GM21360 (cell line): ENCODE data around the gene ARID1B.

Experiments used
- ATAC-seq: cut with Tn5 transposase; IDR thresholded peaks from one replicate; pipeline ENCODE4 v1.9.1; 2021; ENCODE audit warnings: mild to moderate bottlenecking, moderate library complexity; ENCODE audit not compliant: unreplicated experiment

ARID1B gene

DNA sequence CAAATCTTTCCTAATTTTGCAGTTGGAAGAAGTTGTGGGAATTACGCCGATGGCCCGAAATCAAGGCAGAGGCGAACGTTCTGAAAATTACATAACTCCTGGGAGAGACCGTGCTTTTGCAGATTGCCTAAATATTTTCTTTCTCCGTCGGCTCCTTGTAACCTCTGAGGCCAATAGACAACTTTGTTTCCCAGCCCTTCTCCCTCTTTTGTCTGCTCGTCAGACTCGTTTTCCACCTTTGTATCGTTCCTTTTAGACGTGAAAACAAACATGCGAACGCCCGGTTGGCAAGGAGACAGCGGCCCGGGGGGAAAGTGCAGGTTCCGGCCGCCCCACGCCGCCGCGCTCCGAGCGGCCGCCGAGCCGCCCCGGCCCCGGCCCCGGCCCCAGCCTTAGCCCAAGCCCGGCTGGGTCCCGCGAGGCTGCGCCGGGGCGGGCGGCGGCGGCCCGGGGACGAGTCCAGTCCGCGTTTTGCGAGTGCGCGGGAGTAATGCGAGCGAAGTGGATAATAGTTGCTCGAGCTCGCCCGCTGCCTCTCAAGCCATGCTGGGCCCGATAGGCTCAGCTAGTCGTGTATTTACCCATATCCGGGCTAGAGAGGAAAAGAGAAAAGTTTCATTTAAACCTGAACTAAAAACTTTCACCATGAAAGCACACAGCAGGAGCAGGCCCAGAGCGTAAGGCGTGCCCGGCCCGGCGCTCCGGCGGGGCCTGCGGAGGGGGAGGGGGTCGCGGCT lies at the start of gene ARID1B:
Gene ARID1B, plus strand, starts transcription at position 539 of the 737 bp plus-strand sequence. CDS start 303 bp downstream, outside the sequence.
- ATAC-seq, result peak; percentile 37

DNA sequence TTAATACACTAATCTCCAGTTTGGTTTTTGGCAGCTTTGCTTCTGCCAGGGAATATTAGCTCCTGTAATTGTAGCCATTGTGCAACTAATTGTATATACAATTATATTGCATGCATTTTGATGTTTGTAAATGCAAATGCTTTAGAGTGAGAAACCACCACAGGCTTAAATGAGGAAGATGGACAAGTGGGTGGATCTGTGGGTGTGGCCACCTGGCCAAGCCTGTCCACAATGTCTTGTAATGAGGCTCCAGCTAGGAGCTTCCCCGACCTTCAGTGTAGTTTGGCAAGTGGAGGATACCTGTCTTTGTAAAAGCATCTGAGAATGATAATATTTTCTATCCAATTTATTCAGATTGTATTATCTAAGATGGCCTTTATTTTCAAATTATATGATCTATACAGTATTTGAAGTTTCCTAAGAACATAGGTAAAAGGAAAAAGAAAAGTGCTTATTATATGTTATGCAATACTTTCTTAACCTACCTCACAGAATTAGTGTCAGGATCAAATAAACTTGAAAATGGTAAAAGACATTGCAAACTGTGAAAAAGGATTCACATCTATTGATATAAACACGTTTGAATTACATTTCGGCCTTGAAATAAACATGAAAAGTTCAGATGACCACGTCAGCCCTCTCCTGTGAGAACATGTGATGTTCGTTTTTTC lies 49.3 kb upstream of the ARID1B start:
- ATAC-seq, result no peak

DNA sequence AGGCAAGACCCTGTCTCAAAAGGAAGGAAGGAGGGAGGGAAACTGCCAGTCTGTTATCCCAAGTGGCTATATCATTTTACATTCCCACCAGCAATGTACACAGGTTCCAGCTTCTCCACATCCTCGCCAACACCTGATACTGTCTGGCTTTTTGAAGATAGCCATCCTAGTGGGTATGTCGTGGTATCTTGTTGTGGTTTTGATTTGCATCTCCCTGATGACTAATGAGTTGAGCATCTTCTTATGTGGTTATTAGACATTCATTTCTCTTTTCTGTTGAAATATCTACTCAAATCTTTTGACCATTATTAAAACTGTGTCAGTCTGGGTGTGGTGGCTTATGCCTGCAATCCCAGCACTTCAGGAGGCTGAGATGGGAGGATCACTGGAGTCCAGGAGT lies 47.9 kb upstream of the ARID1B start:
- ATAC-seq, result peak; percentile 74

DNA sequence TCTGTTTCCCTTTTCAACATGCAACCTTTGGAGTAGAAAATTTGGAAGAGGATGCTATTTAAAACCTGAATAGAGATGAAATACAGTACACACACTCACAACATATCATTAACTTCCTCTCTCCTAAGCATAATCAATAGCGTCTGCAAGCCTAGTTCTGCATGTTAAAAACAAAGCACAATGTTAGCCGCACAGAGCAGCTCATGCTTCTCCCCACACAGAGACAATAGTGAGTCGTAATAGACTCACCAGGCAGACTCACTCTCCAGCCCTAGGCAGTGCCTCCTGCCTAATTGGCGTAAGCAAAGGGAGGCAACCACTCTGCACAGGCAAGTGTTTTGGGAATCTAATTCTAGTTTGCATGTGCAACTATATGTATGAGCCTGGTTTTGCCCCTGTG lies 45.8 kb upstream of the ARID1B start:
- no peak for ATAC-seq

DNA sequence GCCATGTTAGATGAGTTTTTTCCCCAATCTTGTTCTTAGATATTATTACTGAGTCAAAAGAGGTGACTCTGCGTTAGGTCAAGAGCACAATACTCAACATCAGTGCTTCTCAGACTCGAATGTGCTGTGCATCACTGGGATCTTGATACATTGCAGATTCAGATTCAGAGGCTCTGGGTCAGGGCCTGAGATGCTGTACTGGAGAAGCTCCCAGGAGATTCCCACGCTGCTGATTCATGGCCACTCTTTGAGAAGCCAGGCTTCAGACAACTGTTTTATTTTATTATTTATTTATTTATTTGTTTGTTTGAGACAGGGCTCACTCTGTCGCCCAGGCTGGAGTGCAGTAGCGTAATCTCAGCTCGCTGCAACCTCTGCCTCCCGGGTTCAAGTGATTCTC lies 41.4 kb upstream of the ARID1B start:
- no peak for ATAC-seq

DNA sequence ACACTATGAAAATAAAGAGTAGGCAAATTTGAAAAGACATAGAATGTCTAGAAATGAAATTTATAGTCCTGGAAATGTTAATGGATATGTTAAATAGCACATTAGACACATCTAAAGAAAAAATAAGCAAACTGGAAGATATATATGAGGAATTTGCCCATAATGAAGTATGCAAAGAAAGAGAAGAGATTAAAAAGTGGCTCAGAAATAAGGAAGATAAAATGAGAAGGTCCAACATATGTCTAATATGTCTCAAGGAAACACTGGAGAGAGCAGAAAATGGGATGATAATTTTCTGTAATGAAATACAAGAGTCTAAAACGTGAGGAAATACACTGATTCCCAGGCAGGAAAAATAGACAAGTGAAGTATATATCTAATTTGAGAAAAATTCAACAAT lies 36.6 kb upstream of the ARID1B start:
- ATAC-seq, result no peak

DNA sequence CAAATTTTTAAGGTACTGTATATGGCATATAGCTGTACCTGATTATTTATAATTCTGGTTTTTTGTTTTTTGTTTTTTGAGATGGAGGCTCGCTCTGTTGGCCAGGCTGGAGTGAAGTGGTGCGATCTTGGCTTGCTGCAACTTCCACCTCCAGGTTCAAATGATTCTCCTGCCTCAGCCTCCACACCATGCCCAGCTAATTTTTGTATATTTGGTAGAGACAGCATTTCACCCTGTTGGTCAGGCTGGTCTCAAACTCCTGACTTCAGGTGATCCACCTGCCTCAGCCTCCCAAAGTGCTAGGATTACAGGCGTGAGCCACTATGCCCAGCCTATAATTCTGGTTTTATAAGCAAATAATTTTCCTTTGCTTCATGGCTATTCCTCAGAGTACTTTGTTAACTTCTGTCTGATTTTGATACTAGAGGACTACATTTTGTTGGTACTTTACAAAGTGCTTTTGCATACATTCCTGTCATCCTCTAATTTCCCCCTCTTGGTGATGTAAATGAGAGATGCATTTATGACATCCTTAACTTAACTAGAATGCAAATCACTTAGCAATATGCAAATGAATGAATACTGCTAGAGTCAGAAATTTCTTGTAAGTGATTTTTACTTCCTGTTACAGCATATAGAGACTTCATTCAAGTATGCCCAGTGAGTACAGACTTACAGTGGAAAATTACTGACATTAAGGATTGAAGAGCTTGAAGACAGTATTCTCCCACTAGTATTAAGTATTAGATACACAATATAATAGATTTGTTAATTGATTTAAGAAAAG lies 35.7 kb upstream of the ARID1B start:
- ATAC-seq, result no peak

DNA sequence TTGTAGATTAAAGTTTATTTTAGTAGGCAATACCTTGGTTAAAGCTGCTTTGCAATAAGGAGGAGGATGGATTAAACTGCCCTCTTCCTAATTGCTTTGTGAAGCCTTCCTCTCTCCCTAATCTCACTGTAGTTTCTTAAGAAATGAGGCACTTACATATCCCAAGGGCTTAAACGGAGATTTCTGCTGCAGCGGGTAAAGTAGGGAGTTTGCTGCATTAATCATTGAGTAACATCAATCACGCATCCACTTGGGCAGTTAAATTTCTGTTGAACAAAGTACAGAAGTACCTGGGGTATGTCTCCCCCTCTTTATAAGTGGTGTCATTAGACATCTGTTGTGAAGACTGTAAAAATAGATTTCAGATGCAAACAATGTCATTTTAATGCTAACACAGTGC lies 29.5 kb upstream of the ARID1B start:
- no peak for ATAC-seq

DNA sequence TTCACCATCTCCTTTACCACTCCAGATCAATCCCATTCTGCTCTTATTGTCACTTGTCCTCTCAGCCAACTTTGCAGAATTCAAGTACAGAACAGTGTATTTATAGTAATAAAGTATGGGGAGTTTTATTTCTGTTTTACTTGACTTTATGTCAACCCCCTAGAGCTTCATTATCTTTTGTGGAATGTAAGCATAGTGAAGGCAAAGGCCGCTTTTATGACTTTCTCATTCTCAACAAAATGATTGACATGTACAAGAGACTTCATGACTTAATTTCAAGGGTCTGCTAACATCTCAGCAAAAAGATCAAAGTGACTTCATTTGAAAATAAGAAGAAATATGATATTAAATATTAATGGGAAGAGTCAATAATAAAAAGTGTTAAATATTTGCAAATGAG lies 28.7 kb upstream of the ARID1B start:
- no peak for ATAC-seq

DNA sequence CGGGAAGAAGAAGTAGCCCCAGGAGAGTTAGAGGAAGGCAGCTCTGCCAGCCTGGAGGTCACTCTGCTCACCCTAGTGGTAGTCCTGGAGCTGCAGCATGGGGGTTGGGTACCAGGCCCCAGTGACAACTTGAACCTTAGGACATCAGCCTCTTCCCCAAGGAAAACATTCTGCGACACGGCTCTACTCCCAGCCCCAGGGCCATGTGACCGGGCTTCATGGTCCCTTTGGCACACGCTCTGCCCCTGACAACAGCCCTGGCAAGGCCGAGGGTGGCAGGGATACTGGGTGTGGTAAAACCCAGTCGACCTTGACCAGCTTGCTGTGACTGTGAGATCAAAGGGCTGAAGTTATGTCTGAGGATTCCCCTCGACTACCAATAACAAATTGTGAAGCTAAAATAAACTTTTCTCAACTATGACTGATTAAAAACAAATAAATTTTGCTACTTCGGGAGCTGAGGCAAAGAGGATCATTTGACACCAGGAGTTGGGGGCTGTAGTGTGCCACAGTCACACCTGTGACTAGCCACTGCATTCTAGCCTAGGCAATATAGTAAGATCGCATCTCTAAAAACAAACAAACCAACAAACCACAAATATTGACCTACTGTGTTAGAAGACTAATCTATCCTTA lies 24.4 kb upstream of the ARID1B start:
- peak; percentile 57 for ATAC-seq

DNA sequence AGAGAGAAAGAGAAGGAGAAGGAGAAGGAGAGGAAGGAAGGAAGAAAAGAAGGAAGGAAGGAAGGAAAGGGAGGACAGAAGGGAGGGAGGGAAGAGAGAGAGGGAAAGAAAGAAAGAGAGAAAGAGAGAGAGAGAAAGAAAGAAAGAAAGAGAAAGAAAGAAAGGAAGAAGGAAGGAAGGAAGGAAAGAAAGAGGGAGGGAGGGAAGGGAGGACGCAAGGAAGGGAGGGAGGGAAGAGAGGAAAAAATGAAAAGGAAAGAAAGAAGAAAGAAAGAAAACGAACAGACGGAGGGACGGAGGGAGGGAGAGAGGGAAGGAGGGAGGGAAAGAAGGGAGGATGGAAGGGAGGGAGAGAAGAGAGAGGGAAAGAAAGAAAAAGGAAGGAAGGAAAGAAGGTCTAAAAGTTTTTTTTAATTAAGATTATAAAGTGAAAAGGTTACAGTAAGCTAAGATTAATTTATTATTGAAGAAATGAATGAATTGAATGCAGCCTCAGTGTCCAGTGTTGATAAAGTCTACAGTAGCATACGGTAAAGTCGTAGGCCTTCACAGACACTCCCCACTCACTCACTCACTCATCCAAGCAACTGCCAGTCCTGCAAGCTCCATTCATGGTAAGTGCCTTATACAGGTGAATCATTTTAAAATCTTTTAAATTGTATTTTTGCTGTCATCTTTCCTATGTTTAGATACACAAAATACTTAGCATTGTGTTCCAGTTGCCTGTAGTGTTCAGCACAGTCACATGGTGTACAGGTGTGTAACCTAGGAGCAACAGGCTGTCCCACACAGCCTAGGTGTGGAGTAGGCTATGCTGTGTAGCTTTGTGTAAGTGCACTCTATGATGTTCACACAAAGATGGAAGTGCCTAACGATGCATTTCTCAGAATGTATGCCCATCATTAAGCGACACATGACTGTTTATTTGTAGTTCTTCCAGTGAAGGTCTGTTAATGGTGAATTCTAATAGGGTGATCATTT lies 20.3 kb upstream of the ARID1B start:
- no peak for ATAC-seq

DNA sequence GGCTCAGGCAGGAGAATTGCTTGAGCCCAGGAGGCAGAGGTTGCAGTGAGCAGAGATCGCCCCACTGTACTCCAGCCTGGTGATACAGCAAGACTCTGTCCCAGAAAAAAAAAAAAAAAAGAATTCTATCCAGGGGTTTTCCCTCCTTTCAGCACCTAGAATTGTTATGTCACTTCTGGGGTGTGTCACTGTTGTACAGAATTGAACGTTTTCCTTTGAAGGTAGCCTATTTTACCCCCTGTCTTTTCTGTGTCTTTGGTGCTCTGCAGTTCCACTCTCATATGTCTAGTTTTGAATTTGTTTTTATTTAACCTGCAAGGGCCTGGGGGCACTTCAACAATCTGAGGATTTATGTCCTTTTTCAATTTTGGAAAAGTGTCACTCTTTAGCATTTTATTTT lies 19.3 kb upstream of the ARID1B start:
- ATAC-seq, result no peak

DNA sequence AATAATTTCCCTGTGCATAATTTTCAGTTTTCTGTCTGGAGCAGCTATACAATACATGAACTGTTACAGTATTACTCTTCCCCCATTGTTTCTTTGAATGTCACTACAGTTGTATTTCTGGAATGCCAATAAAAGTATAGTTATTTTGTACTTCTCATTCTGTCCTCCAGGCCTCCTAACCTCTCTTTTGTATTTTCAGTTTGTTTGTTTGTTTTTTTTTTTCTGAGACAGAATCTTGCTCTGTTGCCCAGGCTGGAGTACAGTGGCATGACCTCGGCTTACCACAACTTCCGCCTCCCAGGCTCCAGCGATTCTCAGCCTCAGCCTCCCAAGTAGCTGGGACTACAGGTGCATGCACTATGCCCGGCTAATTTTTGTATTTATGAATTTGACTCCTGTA lies 16.8 kb upstream of the ARID1B start:
- ATAC-seq, result no peak

DNA sequence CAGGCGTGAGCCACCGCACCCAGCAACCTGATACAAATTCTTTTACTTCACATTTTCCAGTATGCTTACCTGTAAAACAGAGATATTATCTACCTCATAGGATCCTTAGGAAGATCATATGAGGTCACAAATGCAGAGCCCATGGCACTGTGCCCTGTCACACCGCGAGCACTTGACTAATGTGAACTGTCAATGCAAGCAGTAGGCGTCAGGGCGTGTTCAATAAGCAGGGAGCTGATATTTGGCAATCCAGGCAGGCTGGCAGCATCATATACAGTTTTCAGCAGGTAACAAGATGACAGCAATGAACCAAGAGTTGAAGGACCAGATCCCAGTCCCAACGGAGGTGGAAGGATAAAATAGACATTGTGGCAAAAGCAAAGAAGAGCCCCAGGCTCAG lies 14.6 kb upstream of the ARID1B start:
- ATAC-seq, result no peak

DNA sequence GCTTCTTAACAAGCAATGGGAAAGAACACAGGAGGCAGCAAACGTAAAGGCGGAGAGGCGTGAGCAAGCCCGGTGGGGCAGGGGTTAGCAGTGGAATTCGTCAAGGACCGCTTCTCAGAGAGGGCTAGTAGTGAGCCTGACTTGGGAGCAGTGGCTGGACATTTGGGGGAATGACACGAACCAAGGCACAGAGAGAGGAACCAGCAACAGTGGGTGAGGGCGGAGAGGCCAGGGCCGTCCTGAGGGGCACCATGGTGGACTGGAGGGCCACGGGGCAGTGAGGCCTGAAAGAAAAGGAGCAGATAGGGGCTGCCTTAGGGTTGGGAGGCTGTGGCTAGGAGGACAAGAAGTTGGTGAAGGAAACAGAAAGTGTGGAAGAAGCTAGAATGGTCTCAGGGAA lies 12.1 kb upstream of the ARID1B start:
- ATAC-seq, result no peak

DNA sequence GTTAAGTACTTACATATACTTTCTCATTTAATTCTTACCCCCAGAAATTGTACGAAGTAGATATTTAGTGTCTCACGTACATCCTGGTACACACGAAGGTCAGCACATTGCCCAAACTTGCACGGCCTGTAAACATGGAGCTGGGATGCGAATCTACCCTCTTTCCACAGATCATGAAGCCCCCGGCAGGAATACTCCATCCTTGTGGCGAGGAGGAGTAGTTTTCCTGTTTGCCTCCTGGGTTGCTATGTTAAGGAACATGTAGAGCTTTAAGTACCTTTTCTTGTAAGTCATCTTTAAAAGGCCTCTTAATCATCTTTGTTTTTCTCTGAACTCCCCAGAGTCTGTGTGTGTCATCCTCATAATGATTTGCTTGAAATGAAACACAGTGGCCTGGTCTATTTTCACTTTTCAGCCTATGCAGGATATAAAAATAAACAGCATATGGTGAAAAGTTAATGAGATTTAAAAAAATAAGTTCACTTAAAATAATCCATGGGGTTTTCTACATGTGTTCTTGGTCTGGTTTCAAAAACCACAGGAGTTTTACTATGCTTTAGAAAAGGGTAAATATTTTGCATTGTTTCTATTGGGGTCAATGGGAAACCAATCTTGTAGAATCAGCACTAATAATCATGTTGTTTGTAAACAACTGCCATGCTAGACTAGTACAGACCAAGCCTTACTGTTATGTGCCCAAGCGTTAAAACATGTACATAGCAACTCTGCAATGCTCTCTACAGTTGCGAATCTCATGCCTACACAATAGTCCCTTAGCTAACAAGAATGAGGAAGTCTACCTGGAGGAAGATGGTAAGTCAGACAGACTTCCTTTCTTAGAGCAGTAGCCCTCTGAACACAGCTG lies 9.3 kb upstream of the ARID1B start:
- peak; percentile 93 for ATAC-seq

DNA sequence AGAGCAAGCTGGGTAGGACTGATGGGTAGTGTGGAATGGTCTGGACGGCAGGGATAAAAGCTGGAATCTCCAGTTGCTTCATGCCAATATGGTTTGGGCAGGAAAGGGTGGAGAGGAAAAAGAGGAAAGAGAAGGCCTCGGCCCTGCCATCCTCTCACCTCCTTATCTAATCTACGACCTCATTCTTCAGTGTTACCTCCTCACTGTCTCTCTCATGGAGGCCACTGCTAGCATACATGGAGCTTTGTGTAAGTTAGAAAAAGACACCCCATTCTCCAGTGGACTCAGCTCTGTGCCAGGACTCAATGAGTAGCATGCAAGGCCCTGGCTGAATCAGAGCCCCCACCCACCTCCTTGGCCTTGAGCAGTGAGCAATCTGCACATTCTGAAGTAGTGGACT lies 6.1 kb upstream of the ARID1B start:
- ATAC-seq, result no peak

DNA sequence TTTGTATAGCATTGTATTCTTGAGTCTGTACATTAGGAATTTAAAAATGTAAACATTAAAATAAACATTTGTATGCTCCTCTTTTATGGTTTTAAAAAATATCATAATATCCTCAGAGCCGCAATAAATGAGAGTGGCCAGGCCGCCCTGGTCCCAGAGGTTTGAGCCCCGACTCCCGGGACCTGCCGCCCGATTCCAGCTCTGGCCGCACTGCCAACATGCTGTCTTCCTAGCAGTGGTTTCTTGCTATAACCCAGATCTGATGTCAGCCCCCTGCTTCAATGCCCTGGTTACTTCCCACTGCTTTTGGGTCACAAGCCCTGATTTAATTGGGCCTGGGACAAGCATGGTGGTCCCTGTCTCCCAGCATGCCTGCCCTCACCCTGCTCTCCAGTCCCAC lies 5.4 kb upstream of the ARID1B start:
- no peak for ATAC-seq

DNA sequence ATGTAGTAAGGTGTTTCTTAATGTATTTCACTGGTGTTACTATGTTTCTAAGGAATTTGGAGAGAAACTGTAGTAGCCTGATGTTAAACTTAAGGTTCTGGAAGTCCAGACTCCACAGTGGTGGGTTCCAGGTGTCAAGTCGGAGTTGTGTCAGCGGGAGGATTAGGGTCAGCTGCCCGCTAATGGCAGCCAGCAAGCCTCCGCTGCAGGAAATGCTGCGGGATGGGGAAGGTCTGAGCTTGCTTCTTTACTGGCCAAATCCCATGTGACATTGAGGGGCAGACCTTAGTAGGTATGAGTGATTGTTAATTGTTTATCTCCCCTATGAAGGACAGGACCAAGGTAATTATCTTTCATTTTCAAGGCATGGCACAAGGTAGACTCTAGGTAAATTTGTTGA lies 3.7 kb upstream of the ARID1B start:
- no peak for ATAC-seq
